ENCODE data around the gene MOB1B.
"Not testable (repeated sequence)": the region's sequence is repeated elsewhere in the genome, so short reads cannot be mapped to it uniquely, and the experiment has no call there.

Gene MOB1B

DNA sequence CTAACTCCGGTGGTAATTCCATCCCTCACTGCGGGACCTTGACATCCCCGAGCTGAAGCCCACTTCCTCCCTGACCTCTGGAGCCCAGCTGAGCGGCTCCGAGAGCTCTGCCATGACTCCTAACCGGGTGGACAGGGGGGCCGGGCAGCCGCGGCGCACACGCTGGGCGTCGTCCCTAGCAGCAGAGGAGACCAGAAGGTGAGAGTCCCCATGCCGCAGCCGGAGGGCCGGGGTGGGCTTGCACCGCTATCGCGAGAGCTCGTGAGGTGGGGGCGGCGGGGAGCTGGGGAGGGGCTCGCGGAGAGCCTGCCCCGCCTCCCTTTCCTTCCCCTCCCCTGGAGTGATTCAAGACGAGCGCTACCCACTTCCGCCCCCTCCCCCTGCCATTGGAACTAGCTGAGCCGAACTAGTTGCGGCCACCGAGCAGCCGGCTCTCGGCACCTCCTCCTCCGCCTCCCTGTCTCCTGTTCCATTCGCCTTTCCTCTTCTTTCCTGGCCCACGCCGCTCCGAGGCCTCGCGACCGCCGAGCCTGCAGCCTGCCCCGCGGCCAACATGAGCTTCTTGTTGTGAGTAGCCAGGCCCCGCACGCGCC is at the start of gene MOB1B:
Gene MOB1B, plus strand, starts transcription at position 386 of the 593 bp plus-strand sequence. Its CDS starts 168 bp downstream, at position 554.
- DNase-seq (ENCODE audit: low read depth in 2 of 2), result peak; percentile 76 to 79

DNA sequence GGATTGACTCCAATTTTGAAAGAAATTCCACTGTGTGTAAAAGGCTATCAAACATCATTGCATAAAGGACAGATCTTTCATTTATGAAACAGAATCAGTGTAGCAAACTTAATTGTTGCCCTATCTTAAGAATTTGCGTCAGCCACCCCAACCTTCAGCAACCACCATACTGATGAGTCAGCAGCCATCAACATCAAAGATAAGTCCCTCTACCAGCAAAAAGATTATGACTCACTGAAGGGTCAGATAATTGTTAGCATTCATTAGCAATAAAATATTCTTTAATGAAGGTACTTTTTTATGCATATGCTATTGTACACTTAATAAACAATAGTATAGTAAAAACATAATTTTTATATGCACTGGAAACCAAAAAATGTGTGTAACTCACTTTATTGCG is 46.7 kb upstream of the MOB1B start:
- no peak for DNase-seq (ENCODE audit: low read depth in 2 of 2)

- no peak for DNase-seq (ENCODE audit: low read depth in 2 of 2)
These were observed 43.7 kb upstream of the MOB1B start for GRCh38 chr4:70858454-70858853.

- no peak for DNase-seq (ENCODE audit: low read depth in 2 of 2)
These were observed 43.1 kb upstream of the MOB1B start for GRCh38 chr4:70859066-70859465.

GRCh38 chr4:70863099-70863790 is 38.9 kb upstream of the MOB1B start:
- DNase-seq (ENCODE audit: low read depth in 2 of 2), result no peak

DNA sequence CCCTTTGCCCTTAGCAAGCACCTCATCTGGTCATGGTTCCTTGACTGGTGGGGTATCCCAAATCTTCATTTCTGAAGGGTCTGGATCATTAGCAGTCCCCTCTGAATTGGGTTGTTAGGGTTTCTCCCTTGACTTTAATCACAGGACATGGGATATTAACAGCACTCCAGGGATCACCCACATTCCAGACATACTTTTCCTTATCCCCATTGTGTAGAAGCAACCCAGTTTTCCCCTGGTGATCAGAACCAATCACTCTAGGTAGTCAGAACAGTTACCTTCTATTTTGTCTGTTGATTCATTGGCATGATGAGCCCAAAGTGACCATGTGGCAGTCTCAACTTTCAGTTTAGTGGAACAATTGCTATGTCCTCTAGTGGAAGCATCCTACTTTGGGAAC is 33.4 kb upstream of the MOB1B start:
- no peak for DNase-seq (ENCODE audit: low read depth in 2 of 2)

DNA sequence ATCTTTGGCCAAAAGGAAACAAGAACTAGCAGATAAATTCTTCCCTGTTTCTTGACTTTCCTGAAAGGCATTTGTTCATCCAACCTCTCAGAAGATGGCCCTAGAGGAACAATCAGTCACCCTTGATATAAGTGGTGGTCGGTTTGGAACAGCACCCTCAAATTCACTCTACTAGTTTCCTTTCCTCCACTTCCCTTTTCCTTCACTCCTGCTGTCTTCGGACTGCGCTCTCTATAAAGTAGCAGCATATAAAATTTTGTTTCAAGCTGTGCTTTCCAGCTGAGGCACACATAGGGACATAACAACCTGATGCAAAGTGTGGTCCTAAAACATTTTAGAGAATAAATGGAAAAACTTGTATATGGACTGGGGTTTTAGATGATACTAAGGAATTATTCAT is 29.0 kb upstream of the MOB1B start:
- DNase-seq (ENCODE audit: low read depth in 2 of 2), result no peak

- DNase-seq (ENCODE audit: low read depth in 2 of 2), result no peak
These were observed 27.7 kb upstream of the MOB1B start for GRCh38 chr4:70874268-70875156.

DNA sequence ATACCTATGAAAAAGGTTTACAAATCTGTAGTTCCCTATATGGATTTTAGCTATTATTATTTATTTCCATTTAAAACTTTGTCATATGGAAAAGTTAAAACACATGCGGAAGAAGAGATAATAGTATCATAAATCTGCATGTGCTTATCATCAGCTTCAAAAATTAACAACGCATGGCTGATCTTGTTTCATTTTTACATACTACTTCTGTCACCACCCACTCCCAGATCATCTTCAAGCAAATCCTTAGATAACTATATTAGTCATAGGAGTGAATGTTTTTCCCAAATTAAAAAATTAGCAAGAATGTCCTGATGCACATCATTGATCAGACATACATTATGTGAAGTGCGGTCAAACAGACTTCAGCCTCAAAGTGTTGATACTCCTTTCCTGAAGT is 24.6 kb upstream of the MOB1B start:
- no peak for DNase-seq (ENCODE audit: low read depth in 2 of 2)

DNA sequence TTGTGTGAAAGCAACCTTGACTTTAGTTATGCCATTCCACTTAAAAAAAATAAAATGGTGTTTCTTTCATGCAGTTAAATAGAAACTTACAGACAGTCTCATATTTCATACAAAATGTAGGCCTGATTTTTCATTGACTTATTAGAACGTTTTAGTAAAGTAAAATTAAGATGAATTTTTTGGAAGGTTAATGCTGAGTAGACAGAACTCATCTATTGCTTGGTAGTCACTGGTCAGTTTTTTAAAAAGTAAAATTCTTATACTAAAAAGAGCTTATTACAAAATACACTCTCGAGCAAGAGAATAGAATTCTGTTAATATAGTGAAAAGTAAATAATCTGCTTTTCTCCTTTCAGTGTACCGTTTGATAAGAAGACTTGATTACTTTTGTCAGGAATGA is 21.4 kb upstream of the MOB1B start:
- DNase-seq (ENCODE audit: low read depth in 2 of 2), result no peak

- DNase-seq (ENCODE audit: low read depth in 2 of 2), result no peak
These were observed 17.0 kb upstream of the MOB1B start for GRCh38 chr4:70885174-70885573.

DNA sequence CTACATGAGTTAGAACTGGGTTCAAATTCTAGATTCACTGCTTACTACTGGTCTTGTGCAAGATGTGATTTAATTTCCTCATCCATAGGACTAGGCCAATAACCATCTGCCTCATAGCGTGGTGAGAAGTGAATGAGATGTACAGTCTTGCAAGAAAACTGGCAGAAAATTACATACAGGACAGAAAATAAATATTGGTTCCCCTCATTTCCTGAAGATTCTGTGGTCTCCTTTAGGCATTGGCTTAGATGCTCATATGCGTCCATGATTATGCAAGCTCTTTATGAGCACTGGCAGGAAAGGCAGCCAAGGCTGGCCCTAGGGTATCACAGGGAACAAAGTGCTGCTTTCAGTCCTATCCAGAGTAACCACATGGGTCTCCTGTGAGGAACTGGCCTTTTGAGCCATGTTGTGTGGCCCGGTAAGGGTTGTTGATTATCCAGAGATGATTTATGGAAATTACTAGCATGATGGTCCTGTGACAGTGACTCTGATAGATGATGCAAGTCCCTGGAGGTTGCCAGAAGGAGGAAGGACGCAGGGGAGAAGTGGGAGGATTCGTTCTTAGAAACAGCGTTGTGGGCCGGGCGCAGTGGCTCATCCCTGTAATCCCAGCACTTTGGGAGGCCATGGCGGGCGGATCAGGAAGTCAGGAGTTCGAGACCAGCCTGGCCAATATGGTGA is 9.9 kb upstream of the MOB1B start:
- DNase-seq (ENCODE audit: low read depth in 2 of 2), result no peak

- no peak for DNase-seq (ENCODE audit: low read depth in 2 of 2)
These were observed 8.4 kb upstream of the MOB1B start for GRCh38 chr4:70893790-70894189.

DNA sequence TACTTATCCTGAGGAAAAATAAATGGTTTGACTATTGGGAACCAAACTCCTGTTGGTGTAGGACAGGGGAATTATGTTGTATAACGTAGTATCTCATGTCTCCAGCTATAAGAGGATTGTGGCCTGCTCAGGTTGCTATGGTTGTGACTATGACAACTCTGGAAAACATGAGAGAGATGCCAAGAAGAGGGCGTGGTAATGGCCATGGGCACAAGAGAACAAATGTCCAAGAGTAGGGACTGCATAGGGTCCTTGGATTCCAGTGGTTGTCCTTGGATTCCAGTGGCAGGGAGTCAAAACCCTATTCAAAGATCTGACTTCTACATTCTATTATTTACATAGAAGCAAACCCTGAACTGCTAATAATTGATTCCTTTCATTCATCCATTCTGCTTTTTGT is 6.8 kb upstream of the MOB1B start:
- DNase-seq (ENCODE audit: low read depth in 2 of 2), result no peak

DNA sequence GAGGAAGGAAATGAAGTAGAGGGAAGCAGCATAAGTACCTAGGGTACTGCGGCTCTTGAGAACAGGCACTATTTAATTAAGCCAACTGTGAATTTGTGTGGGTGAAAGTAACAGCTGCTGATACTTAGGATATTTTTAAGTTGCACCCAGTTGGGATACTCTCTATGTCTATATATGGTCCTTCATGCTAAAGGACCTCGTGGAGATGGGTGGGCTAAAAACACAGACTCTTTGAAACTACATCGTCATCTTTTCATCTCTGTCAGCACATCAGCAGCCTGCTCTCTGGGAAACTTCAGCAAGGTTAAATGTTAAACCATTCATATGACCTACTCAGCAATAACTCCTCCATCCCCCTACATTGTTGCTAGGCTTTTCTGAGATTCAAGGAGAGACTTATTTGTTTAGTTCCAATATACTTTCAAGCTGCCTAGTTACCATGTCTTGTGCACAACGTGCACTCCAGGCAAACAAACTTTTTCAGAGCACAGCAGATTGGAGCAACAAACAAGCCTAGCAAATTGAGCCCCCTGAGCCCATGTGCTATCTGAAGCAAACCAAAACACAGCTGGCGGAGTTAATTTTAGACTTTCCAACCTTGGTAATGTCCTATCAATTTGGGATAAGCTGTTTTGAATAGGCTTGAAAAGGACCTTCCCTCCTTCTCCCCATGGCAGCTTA is 6.2 kb upstream of the MOB1B start:
- no peak for DNase-seq (ENCODE audit: low read depth in 2 of 2)

- DNase-seq (ENCODE audit: low read depth in 2 of 2), result not testable (repeated sequence)
These were observed 3.6 kb upstream of the MOB1B start for GRCh38 chr4:70898581-70898980.

GRCh38 chr4:70901607-70901983 is 574 bp upstream of the MOB1B start:
- DNase-seq (ENCODE audit: low read depth in 2 of 2), result no peak

DNA sequence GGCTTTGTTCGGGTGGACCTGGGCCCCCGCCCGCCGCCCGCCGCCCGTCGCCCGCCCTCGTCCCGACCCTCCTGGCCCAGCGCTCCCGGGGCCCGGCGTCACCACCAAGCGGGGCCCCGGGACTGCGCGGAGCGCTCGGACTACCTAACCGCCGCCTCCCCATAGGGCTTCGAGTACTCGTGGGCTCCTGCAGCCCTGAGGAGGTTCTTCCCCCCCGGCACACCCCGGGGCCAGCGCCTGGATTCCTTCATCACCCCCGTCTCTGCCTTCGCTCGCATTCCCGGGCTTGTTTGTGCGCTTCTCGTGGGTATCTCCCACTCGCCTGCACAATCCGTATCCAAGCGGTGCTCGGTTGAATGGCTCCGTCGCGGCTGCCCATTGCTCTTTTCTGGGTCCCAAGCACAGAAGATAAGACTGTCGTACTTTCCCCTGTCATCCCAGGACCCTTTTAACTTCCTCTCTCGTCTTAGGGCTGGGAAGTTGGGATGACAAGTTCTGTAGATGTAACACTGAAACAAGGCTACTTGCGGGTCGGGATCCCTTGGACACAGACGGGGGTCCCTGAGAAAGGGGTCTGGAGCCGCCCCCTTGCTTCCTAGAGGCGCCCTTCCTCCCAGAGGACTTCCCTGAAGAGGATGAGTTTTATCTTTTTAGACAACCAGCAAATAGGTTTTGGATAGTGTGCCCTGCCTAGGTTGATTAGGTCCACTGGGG is 565 bp downstream of the MOB1B start:
- DNase-seq (ENCODE audit: low read depth in 2 of 2), result no peak

DNA sequence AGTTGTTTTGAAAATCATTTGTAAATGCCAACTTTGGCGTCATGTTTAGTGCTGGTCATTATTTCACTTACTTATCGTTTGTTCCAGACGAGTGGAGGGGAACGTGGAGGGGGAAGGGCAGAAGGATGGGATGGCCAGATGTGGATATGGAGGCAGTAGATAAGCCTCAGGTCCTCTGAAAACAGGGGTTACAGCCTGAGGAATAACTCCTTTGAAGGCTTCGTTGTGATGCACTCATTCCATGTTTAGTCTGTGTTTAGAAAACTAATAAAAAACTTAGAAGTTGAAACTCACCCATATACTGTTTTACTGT is 1.1 kb downstream of the MOB1B start:
- DNase-seq (ENCODE audit: low read depth in 2 of 2), result no peak

DNA sequence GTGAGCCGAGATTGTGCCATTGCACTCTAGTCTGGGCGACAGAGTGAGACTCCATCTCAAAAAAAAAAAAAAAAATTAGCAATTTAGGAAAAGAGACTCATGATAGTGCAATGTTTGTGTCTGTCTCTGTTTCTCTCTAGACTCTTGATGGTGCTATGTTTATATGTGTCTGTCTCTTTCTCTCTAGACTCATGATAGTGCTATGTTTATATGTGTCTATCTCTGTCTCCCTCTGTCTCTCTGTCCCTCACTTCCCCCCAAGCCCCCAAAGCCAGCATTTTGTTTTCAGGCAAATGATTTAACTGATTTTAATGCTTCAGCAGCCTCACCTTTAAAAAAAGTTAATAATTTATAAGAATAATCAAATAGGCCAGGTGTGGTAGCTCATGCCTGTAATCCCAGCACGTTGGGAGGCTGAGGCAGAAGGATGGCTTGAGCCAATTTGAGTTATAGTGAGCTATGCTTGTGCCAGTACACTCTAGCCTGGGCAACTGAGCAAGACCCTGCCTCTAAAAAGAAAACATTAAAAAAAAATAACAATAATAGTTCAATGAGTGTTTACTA is 6.9 kb downstream of the MOB1B start:
- no peak for DNase-seq (ENCODE audit: low read depth in 2 of 2)

DNA sequence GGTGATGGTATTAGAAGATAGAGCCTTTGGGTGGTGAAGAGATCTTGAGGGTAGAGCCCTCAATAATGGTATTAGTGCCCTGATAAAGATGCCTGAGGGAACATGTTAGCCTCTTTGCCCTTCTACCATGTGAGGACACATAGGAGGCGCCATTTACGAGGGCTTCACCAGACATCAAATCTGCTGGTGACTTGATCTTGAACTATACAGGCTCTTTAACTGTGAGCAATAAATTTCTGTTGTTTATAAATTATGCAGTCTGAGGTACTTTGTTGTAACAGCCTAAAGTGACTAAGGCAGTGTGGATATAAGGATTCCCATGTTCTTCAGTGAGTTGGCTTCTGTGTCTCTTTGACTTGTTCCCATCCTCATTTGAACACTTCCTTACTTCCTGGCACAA is 11.8 kb downstream of the MOB1B start:
- no peak for DNase-seq (ENCODE audit: low read depth in 2 of 2)

All from stimulated activated CD4-positive, alpha-beta T cell treated with anti-CD3 and anti-CD28 coated beads, Interleukin-15, amount 100 ng/mL, for 48 hours (primary cell).